Astrocyte (in vitro differentiated cells and primary cell): ENCODE measurements around the gene FRMD5. TPM values are rescaled to one million over a fixed set of nuclear protein-coding genes. Genes with fewer than 3 reads are reported as not detected.

Experiments
- DNase-seq: peaks from one replicate; pipeline ENCODE4 v3.0.0-alpha.2; 2010; ENCODE audit warnings: low read depth
- FAIRE-seq: peaks from 2 replicates; lab custom pipeline; 2011; peaks lifted over from hg19 to GRCh38; lab: Jason Lieb, UNC
- H2AFZ ChIP-seq: 2 replicates; pipeline ENCODE4 v1.6.0; 2012; ENCODE audit warnings: low read depth, low read length, inconsistent platforms
- H3K27ac ChIP-seq: 2 replicates; pipeline ENCODE4 v1.5.1; 2011; ENCODE audit warnings: low read depth, low read length, inconsistent platforms
- H3K27me3 ChIP-seq: 2 replicates; pipeline ENCODE4 v1.6.0; 2011; ENCODE audit warnings: low read length, inconsistent platforms; ENCODE audit not compliant: insufficient read depth
- H3K36me3 ChIP-seq: 2 replicates; pipeline ENCODE4 v1.5.1; 2011; ENCODE audit warnings: low read length, inconsistent platforms; ENCODE audit not compliant: insufficient read depth
- H3K4me1 ChIP-seq: 2 replicates; pipeline ENCODE4 v1.5.1; 2011; ENCODE audit warnings: low read length, inconsistent platforms; ENCODE audit not compliant: insufficient read depth
- H3K4me2 ChIP-seq: 2 replicates; pipeline ENCODE4 v1.6.0; 2012; ENCODE audit warnings: low read length, inconsistent platforms
- H3K4me3 ChIP-seq: 2 replicates; pipeline ENCODE4 v1.5.1; 2011; ENCODE audit warnings: low read depth, mild to moderate bottlenecking, low read length, inconsistent platforms; ENCODE audit not compliant: insufficient read depth
- H3K79me2 ChIP-seq: 2 replicates; pipeline ENCODE4 v1.6.0; 2012; ENCODE audit warnings: mild to moderate bottlenecking, low read length, inconsistent platforms; ENCODE audit not compliant: insufficient read depth
- H3K9ac ChIP-seq: 2 replicates; pipeline ENCODE4 v1.6.0; 2012; ENCODE audit warnings: mild to moderate bottlenecking, low read length, inconsistent platforms
- H3K9me3 ChIP-seq: 2 replicates; pipeline ENCODE4 v1.5.1; 2012; ENCODE audit warnings: low read depth, mild to moderate bottlenecking, low read length, inconsistent platforms; ENCODE audit not compliant: insufficient read depth
- H4K20me1 ChIP-seq: 2 replicates; pipeline ENCODE4 v1.6.0; 2012; ENCODE audit warnings: low read length, inconsistent platforms; ENCODE audit not compliant: insufficient read depth
- H3K27ac Mint-ChIP-seq: one replicate; pipeline ENCODE4 v1.8.0; 2021; ENCODE audit warnings: mild to moderate bottlenecking, mixed read lengths; ENCODE audit not compliant: unreplicated experiment
- H3K27me3 Mint-ChIP-seq: one replicate; pipeline ENCODE4 v1.8.0; 2021; ENCODE audit warnings: low read depth, mixed read lengths; ENCODE audit not compliant: unreplicated experiment
- H3K36me3 Mint-ChIP-seq: one replicate; pipeline ENCODE4 v1.8.0; 2021; ENCODE audit warnings: low read depth, mixed read lengths; ENCODE audit not compliant: unreplicated experiment
- H3K4me1 Mint-ChIP-seq: one replicate; pipeline ENCODE4 v1.8.0; 2021; ENCODE audit warnings: low read depth, mixed read lengths; ENCODE audit not compliant: unreplicated experiment
- H3K4me3 Mint-ChIP-seq: one replicate; pipeline ENCODE4 v1.8.0; 2021; ENCODE audit warnings: mild to moderate bottlenecking, moderate library complexity, mixed read lengths; ENCODE audit not compliant: unreplicated experiment
- H3K9me3 Mint-ChIP-seq: one replicate; pipeline ENCODE4 v1.8.0; 2021; ENCODE audit warnings: mild to moderate bottlenecking, mixed read lengths; ENCODE audit not compliant: unreplicated experiment
- EZH2 ChIP-seq: IDR thresholded peaks from 2 replicates; pipeline ENCODE4 v1.6.1; 2012; ENCODE audit warnings: mild to moderate bottlenecking, low read length, inconsistent platforms; ENCODE audit not compliant: insufficient read depth
- total RNA-seq: library from RNA; stranded (reverse); gene quantifications from 2 replicates; pipeline ENCODE4 v1.2.1, GENCODE V29; 2021
- TF ChIP-seq, protein P1 (sequence below): IDR thresholded peaks from 2 replicates; pipeline ENCODE4 v1.5.1; 2011; ENCODE audit warnings: low read depth, mild to moderate bottlenecking, inconsistent platforms, low read length, moderate library complexity; ENCODE audit not compliant: insufficient read depth

Gene FRMD5
- total RNA-seq, 1 donor from 2014 or later: 19.6 TPM

DNA sequence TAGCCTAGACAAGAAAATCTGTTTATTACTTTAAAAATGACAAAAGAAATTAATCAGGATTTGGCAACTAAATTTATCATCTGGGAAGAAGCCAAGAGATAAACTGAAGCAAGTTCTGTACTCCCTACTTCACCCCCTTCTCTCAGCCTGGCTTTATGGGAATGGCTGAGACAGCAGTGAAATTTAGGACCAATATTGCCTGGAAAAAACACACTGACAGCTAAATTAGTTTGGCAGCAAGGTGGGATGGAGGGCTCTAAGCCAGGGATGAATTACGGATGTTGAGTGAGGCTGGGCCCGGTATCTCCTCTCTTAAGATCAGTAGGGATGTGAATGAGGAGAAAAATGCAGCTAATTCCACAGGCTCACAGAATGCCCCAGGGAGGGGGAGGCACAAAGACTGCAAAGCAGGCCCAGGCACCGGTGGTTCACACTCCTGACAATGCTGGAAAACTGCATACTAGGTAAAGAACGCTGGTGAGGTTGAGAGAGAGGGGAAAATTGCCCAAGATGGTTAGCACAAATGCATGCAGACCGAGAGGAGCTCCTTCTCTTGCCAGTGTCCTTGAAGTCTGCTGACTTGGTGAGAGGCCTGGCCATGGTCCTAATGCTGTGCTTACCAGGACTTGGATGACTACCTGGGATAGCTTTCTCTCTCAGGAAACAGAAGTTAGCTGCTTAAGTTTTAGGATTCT, 279.3 kb downstream of the FRMD5 start:
- no peak overlapping the region for H3K4me3 Mint-ChIP-seq
- no peaks in the 10 kb centered on the region for H3K27me3 ChIP-seq
- no peak overlapping the region for H3K4me2 ChIP-seq
- DNase-seq (no peak), FAIRE-seq (no peak)
- no peak overlapping the region for H3K4me3 ChIP-seq
- H2AFZ ChIP-seq: no peak overlapping the region
- H3K4me1 ChIP-seq: peaks cover 33% of the 10 kb centered on the region
- H3K9me3 ChIP-seq: no peaks in the 10 kb centered on the region
- no peaks in the 10 kb centered on the region for H3K27me3 Mint-ChIP-seq
- no peaks in the 10 kb centered on the region for H3K9me3 Mint-ChIP-seq
- peaks cover 49% of the 10 kb centered on the region for H3K4me1 Mint-ChIP-seq
- H3K36me3 Mint-ChIP-seq: peaks cover 18% of the 10 kb centered on the region
- no peak overlapping the region for H3K27ac ChIP-seq
- TF ChIP-seq EZH2: no peak
- TF ChIP-seq, protein P1, sequence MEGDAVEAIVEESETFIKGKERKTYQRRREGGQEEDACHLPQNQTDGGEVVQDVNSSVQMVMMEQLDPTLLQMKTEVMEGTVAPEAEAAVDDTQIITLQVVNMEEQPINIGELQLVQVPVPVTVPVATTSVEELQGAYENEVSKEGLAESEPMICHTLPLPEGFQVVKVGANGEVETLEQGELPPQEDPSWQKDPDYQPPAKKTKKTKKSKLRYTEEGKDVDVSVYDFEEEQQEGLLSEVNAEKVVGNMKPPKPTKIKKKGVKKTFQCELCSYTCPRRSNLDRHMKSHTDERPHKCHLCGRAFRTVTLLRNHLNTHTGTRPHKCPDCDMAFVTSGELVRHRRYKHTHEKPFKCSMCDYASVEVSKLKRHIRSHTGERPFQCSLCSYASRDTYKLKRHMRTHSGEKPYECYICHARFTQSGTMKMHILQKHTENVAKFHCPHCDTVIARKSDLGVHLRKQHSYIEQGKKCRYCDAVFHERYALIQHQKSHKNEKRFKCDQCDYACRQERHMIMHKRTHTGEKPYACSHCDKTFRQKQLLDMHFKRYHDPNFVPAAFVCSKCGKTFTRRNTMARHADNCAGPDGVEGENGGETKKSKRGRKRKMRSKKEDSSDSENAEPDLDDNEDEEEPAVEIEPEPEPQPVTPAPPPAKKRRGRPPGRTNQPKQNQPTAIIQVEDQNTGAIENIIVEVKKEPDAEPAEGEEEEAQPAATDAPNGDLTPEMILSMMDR: no peak
- H3K27ac Mint-ChIP-seq: no peak overlapping the region
- no peaks in the 10 kb centered on the region for H3K79me2 ChIP-seq
- H3K9ac ChIP-seq: no peak overlapping the region
- peaks cover 6% of the 10 kb centered on the region for H3K36me3 ChIP-seq
- no peaks in the 10 kb centered on the region for H4K20me1 ChIP-seq

DNA sequence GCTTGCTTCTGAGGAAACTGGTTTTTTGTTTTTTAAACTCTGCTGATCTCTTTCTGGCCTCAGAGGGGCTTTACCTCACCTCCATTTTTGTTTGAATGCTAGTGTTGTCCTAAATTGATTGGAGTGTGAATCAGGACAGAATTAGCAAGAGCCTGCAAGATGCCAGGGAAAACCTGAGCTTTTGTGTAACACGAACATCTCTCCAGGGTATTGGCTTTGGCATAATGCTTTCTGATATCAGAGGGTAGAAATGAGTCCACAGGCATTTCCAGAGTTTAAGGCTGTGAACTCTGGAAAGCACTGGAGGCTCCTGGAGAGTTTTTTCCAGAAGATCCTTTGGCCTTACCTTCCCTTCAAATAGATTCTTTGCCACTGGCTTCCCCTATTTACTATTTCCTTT, 281.1 kb downstream of the FRMD5 start:
- Mint-ChIP-seq H3K9me3 (no peaks in the 10 kb centered on the region), H3K4me1 (peaks cover 38% of the 10 kb centered on the region), H3K4me3 (no peak overlapping the region), H3K27ac (peak overlapping the region; percentile 87), H3K36me3 (peaks cover 17% of the 10 kb centered on the region), H3K27me3 (no peaks in the 10 kb centered on the region)
- Histone ChIP-seq H3K79me2 (no peaks in the 10 kb centered on the region), H3K27ac (peak overlapping the region; percentile 89), H2AFZ (no peak overlapping the region), H3K4me1 (peaks cover 33% of the 10 kb centered on the region), H3K9me3 (no peaks in the 10 kb centered on the region), H3K27me3 (no peaks in the 10 kb centered on the region), H4K20me1 (no peaks in the 10 kb centered on the region), H3K9ac (peak overlapping the region; percentile 61), H3K36me3 (peaks cover 4% of the 10 kb centered on the region), H3K4me2 (peak overlapping the region; percentile 56), H3K4me3 (no peak overlapping the region)
- no peak for FAIRE-seq
- DNase-seq: peak; percentile 49
- TF ChIP-seq, protein P1: no peak
- TF ChIP-seq EZH2: no peak
